Type B pancreatic cell (in vitro differentiated cells): ENCODE measurements around the gene DMC1. TPM values are rescaled to one million over a fixed set of nuclear protein-coding genes. Genes with fewer than 3 reads are reported as not detected.

Source experiments
- DNase-seq: peaks from one replicate; pipeline ENCODE4 v3.0.0; 2021; ENCODE audit warnings: mixed read lengths; ENCODE audit not compliant: unreplicated experiment; ENCODE audit errors: extremely low spot score
- H3K27ac Mint-ChIP-seq: 2 replicates; pipeline ENCODE4 v1.8.0; 2021; ENCODE audit warnings: mild to moderate bottlenecking, mixed read lengths
- H3K27me3 Mint-ChIP-seq: 2 replicates; pipeline ENCODE4 v1.8.0; 2021; ENCODE audit warnings: mixed read lengths
- H3K36me3 Mint-ChIP-seq: 2 replicates; pipeline ENCODE4 v1.8.0; 2021; ENCODE audit warnings: mixed read lengths
- H3K4me1 Mint-ChIP-seq: one replicate; pipeline ENCODE4 v1.8.0; 2021; ENCODE audit warnings: mixed read lengths; ENCODE audit not compliant: unreplicated experiment
- H3K4me3 Mint-ChIP-seq: 2 replicates; pipeline ENCODE4 v1.8.0; 2021; ENCODE audit warnings: mild to moderate bottlenecking, mixed read lengths
- H3K9me3 Mint-ChIP-seq: 2 replicates; pipeline ENCODE4 v1.8.0; 2021; ENCODE audit warnings: mixed read lengths
- CTCF ChIP-seq: fragments of 200-600 bp; sonication (generic); conservative IDR thresholded peaks from 2 replicates; pipeline ENCODE4 v1.5.0; 2021; ENCODE audit warnings: antibody characterized with exemption, mild to moderate bottlenecking
- total RNA-seq: library from RNA; stranded (reverse); gene quantifications from 2 replicates; pipeline ENCODE4 v1.2.1, GENCODE V29; 2021; ENCODE audit warnings: low replicate concordance

Gene DMC1
- total RNA-seq, 1 donor from 2014 or later = 5.6 TPM

GRCh38 chr22:38481871-38482332, 88.1 kb downstream of the DMC1 start:
- H3K9me3 Mint-ChIP-seq = no peaks in the 10 kb centered on the region
- no peak overlapping the region for H3K4me3 Mint-ChIP-seq
- H3K36me3 Mint-ChIP-seq = peaks cover 55% of the 10 kb centered on the region
- H3K4me1 Mint-ChIP-seq = peaks cover 13% of the 10 kb centered on the region
- H3K27ac Mint-ChIP-seq = no peak overlapping the region
- no peak for DNase-seq
- TF ChIP-seq CTCF = no peak
- H3K27me3 Mint-ChIP-seq = no peaks in the 10 kb centered on the region

GRCh38 chr22:38481162-38481870, 88.7 kb downstream of the DMC1 start:
- DNase-seq = no peak
- Mint-ChIP-seq H3K4me1 (peaks cover 13% of the 10 kb centered on the region), H3K4me3 (no peak overlapping the region), H3K27ac (peak overlapping the region; percentile 52), H3K27me3 (no peaks in the 10 kb centered on the region), H3K9me3 (no peaks in the 10 kb centered on the region), H3K36me3 (peaks cover 49% of the 10 kb centered on the region)
- TF ChIP-seq CTCF = no peak

GRCh38 chr22:38479096-38479837, 90.7 kb downstream of the DMC1 start:
- TF ChIP-seq CTCF = no peak
- H3K27ac Mint-ChIP-seq = no peak overlapping the region

GRCh38 chr22:38477585-38477984, 92.4 kb downstream of the DMC1 start:
- H3K4me3 Mint-ChIP-seq = no peak overlapping the region
- peaks cover 25% of the 10 kb centered on the region for H3K36me3 Mint-ChIP-seq
- no peak for TF ChIP-seq CTCF
- no peaks in the 10 kb centered on the region for H3K27me3 Mint-ChIP-seq
- H3K4me1 Mint-ChIP-seq = peaks cover 18% of the 10 kb centered on the region
- DNase-seq = no peak
- peak overlapping the region; percentile 70 for H3K27ac Mint-ChIP-seq
- no peaks in the 10 kb centered on the region for H3K9me3 Mint-ChIP-seq

More at GRCh38 chr22:38479096-38479837, 90.7 kb downstream of the DMC1 start:
- peaks cover 14% of the 10 kb centered on the region for H3K4me1 Mint-ChIP-seq
- peaks cover 41% of the 10 kb centered on the region for H3K36me3 Mint-ChIP-seq
- DNase-seq = no peak
- no peaks in the 10 kb centered on the region for H3K9me3 Mint-ChIP-seq
- H3K4me3 Mint-ChIP-seq = no peak overlapping the region
- H3K27me3 Mint-ChIP-seq = no peaks in the 10 kb centered on the region

- H3K27ac Mint-ChIP-seq = peak overlapping the region; percentile 53
- peaks cover 8% of the 10 kb centered on the region for H3K36me3 Mint-ChIP-seq
- no peak overlapping the region for H3K4me3 Mint-ChIP-seq
- H3K4me1 Mint-ChIP-seq = peaks cover 12% of the 10 kb centered on the region
- H3K27me3 Mint-ChIP-seq = no peaks in the 10 kb centered on the region
- H3K9me3 Mint-ChIP-seq = no peaks in the 10 kb centered on the region
- TF ChIP-seq CTCF = no peak
- no peak for DNase-seq
These were observed 95.9 kb downstream of the DMC1 start for GRCh38 chr22:38474003-38474607.
